GM19455 (cell line): ENCODE measurements around the gene CHRM5.

ENCODE experiments used
- ATAC-seq: cut with Tn5 transposase; IDR thresholded peaks from one replicate; pipeline ENCODE4 v1.9.1; 2021; ENCODE audit not compliant: unreplicated experiment

Gene CHRM5

GRCh38 chr15:33968224-33968623, at the start of gene CHRM5:
TSS of gene CHRM5 (plus strand) at chr15:33968497. CDS start at chr15:34062718, 94,221 bp downstream.
- no peak for ATAC-seq

GRCh38 chr15:33923446-33923845, 44.9 kb upstream of the CHRM5 start:
- no peak for ATAC-seq

- ATAC-seq: no peak
Observed at GRCh38 chr15:33926260-33926659, 42.0 kb upstream of the CHRM5 start.

GRCh38 chr15:33932734-33933133, 35.6 kb upstream of the CHRM5 start:
- no peak for ATAC-seq

GRCh38 chr15:33934396-33934795, 33.9 kb upstream of the CHRM5 start:
- ATAC-seq: no peak

GRCh38 chr15:33934921-33935320, 33.4 kb upstream of the CHRM5 start:
- ATAC-seq: no peak

- ATAC-seq: peak; percentile 90
Observed at GRCh38 chr15:33941279-33942063, 26.8 kb upstream of the CHRM5 start.

- ATAC-seq: no peak
Observed at GRCh38 chr15:33946152-33946551, 22.1 kb upstream of the CHRM5 start.

GRCh38 chr15:33955945-33956344, 12.4 kb upstream of the CHRM5 start:
- ATAC-seq: no peak

GRCh38 chr15:33956397-33956796, 11.9 kb upstream of the CHRM5 start:
- no peak for ATAC-seq

GRCh38 chr15:33959844-33960548, 8.3 kb upstream of the CHRM5 start:
- ATAC-seq: no peak

GRCh38 chr15:33960549-33960935, 7.8 kb upstream of the CHRM5 start:
- no peak for ATAC-seq

GRCh38 chr15:33963831-33964664, 4.2 kb upstream of the CHRM5 start:
- ATAC-seq: no peak

- no peak for ATAC-seq
Observed at GRCh38 chr15:33964665-33965040, 3.6 kb upstream of the CHRM5 start.

GRCh38 chr15:33968821-33969220, 524 bp downstream of the CHRM5 start:
- ATAC-seq: no peak

- ATAC-seq: no peak
Observed at GRCh38 chr15:33971811-33972210, 3.5 kb downstream of the CHRM5 start.

- ATAC-seq: no peak
Observed at GRCh38 chr15:33975022-33975565, 6.8 kb downstream of the CHRM5 start.

- ATAC-seq: no peak
Observed at GRCh38 chr15:33980159-33980558, 11.9 kb downstream of the CHRM5 start.

- no peak for ATAC-seq
Observed at GRCh38 chr15:33982516-33982915, 14.2 kb downstream of the CHRM5 start.

- ATAC-seq: no peak
Observed at GRCh38 chr15:33985287-33985686, 17.0 kb downstream of the CHRM5 start.

GRCh38 chr15:33985751-33986150, 17.5 kb downstream of the CHRM5 start:
- ATAC-seq: no peak
